ENCODE data around the gene LIPI. TPM values are rescaled to one million over a fixed set of nuclear protein-coding genes. Genes with fewer than 3 reads are reported as not detected.

The LIPI gene
- total RNA-seq, 2 donors from 2014 or later = not detected

Other genes starting within 250 kb of the LIPI start
- 1 to 10 TPM; 1.4 TPM for gene RBM11, start 5.2 kb upstream of the LIPI start, total RNA-seq
- 10 to 100 TPM; 11.1 to 12.2 TPM for gene HSPA13, start 172.2 kb upstream of the LIPI start, total RNA-seq

Measured in left colon (tissue), 2 donors.